MM.1S (cell line): ENCODE data around the gene ECT2L.

Source experiments
- DNase-seq: peaks from one replicate; pipeline ENCODE4 v3.0.0-alpha.2; 2015
- H2AFZ ChIP-seq: fragments of 300-600 bp; sonication (generic); 2 replicates; pipeline ENCODE4 v1.6.0; 2016; ENCODE audit warnings: antibody characterized with exemption, low read length
- H3F3A ChIP-seq: fragments of 300-600 bp; sonication (generic); 2 replicates; pipeline ENCODE4 v1.6.1; 2016; ENCODE audit warnings: mild to moderate bottlenecking, antibody characterized with exemption, low read length, moderate library complexity, mixed read lengths; ENCODE audit not compliant: insufficient read depth
- H3K27ac ChIP-seq: fragments of 300-600 bp; sonication (generic); 2 replicates; pipeline ENCODE4 v1.5.1; 2016; ENCODE audit warnings: mild to moderate bottlenecking, low read length
- H3K27me3 ChIP-seq: fragments of 300-600 bp; sonication (generic); replicated peaks from 2 replicates; pipeline ENCODE4 v1.6.0; 2016; ENCODE audit warnings: low read length; ENCODE audit not compliant: insufficient read depth
- H3K36me3 ChIP-seq: fragments of 300-600 bp; sonication (generic); replicated peaks from 2 replicates; pipeline ENCODE4 v1.6.1; 2016; ENCODE audit warnings: mild to moderate bottlenecking, low read length, mixed read lengths; ENCODE audit not compliant: insufficient read depth
- H3K4me1 ChIP-seq: fragments of 300-600 bp; sonication (generic); 2 replicates; pipeline ENCODE4 v1.6.1; 2016; ENCODE audit warnings: low read length, mixed read lengths
- H3K4me2 ChIP-seq: fragments of 300-600 bp; sonication (generic); 2 replicates; pipeline ENCODE4 v1.6.0; 2016; ENCODE audit warnings: low read depth, low read length
- H3K4me3 ChIP-seq: fragments of 300-600 bp; sonication (generic); 2 replicates; pipeline ENCODE4 v1.5.1; 2016; ENCODE audit warnings: low read length, mixed read lengths
- H3K79me2 ChIP-seq: fragments of 300-600 bp; sonication (generic); 2 replicates; pipeline ENCODE4 v1.6.1; 2016; ENCODE audit warnings: mixed run types, low read length, mixed read lengths
- H3K9ac ChIP-seq: fragments of 300-600 bp; sonication (generic); 2 replicates; pipeline ENCODE4 v1.6.1; 2016; ENCODE audit warnings: low read length, mixed read lengths
- H3K9me2 ChIP-seq: fragments of 300-600 bp; sonication (generic); replicated peaks from 2 replicates; pipeline ENCODE4 v1.6.1; 2016; ENCODE audit warnings: mild to moderate bottlenecking, low read length, mixed read lengths; ENCODE audit not compliant: insufficient read depth
- H3K9me3 ChIP-seq: fragments of 300-600 bp; sonication (generic); replicated peaks from 2 replicates; pipeline ENCODE4 v1.6.1; 2016; ENCODE audit warnings: mild to moderate bottlenecking, low read length, mixed read lengths; ENCODE audit not compliant: insufficient read depth
- H4K20me1 ChIP-seq: fragments of 300-600 bp; sonication (generic); 2 replicates; pipeline ENCODE4 v1.6.1; 2016; ENCODE audit warnings: mild to moderate bottlenecking, low read length, moderate library complexity, mixed read lengths; ENCODE audit not compliant: insufficient read depth
- EZH2 ChIP-seq: fragments of 300-600 bp; sonication (generic); optimal IDR thresholded peaks from 2 replicates; pipeline ENCODE3; 2017; ENCODE audit warnings: low read depth, mild to moderate bottlenecking, antibody characterized with exemption, low read length, mixed read lengths
- EZH2phosphoT487 ChIP-seq: fragments of 300-600 bp; sonication (generic); IDR thresholded peaks from 2 replicates; pipeline ENCODE4 v1.6.1; 2018; ENCODE audit warnings: antibody characterized with exemption, low read length
- TF ChIP-seq, protein P1 (sequence below): fragments of 300-600 bp; sonication (generic); IDR thresholded peaks from 2 replicates; pipeline ENCODE4 v1.5.1; 2016; ENCODE audit warnings: antibody characterized with exemption, low read length, mixed read lengths

Gene ECT2L

GRCh38 chr6:138818496-138819194, 22.8 kb downstream of the ECT2L start:
- H3K27ac ChIP-seq, result no peak overlapping the region
- no peaks in the 10 kb centered on the region for H3K36me3 ChIP-seq
- no peak for DNase-seq
- H3K4me1 ChIP-seq, result 0 out of 2 replicates have a peak, but pooled peaks cover 9% of the 10 kb centered on the region
- no peaks in the 10 kb centered on the region for H3K9me3 ChIP-seq
- H3K27me3 ChIP-seq, result no peaks in the 10 kb centered on the region
- peak overlapping the region; percentile 25; the same call in 1 of the 2 replicates for H3K4me2 ChIP-seq
- H4K20me1 ChIP-seq, result no peaks in the 10 kb centered on the region
- no peaks in the 10 kb centered on the region for H3K79me2 ChIP-seq
- H3K4me3 ChIP-seq, result no peak overlapping the region
- TF ChIP-seq, protein P1, sequence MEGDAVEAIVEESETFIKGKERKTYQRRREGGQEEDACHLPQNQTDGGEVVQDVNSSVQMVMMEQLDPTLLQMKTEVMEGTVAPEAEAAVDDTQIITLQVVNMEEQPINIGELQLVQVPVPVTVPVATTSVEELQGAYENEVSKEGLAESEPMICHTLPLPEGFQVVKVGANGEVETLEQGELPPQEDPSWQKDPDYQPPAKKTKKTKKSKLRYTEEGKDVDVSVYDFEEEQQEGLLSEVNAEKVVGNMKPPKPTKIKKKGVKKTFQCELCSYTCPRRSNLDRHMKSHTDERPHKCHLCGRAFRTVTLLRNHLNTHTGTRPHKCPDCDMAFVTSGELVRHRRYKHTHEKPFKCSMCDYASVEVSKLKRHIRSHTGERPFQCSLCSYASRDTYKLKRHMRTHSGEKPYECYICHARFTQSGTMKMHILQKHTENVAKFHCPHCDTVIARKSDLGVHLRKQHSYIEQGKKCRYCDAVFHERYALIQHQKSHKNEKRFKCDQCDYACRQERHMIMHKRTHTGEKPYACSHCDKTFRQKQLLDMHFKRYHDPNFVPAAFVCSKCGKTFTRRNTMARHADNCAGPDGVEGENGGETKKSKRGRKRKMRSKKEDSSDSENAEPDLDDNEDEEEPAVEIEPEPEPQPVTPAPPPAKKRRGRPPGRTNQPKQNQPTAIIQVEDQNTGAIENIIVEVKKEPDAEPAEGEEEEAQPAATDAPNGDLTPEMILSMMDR, result no peak
- TF ChIP-seq EZH2 (no peak), EZH2phosphoT487 (no peak)
- H3K9ac ChIP-seq, result no peak overlapping the region
- no peaks in the 10 kb centered on the region for H3F3A ChIP-seq
- no peak overlapping the region for H2AFZ ChIP-seq
- no peaks in the 10 kb centered on the region for H3K9me2 ChIP-seq

DNA sequence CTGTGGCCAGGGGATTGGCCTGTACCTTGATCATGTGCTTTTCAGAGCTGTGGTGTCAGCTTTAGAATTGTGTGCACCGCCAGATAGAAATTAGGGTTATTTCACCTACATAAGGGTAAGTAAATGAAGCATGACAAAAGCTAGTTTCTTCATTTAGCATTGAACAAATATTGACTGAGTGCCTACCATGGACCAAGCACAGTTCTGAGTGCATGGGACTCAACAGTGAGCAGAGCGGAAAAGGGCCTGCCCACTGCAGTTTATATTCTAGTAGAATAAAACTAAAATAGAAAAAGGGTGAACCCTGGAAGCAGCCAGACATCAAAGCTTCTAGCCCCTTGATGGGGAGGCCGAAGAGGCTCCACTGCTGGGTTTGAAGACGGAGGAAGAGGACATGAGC, 25.6 kb downstream of the ECT2L start:
- Histone ChIP-seq H3K4me1 (0 out of 2 replicates have a peak, but pooled peaks cover 9% of the 10 kb centered on the region), H3K27me3 (no peaks in the 10 kb centered on the region), H3K79me2 (no peaks in the 10 kb centered on the region), H3K4me3 (no peak overlapping the region), H3K27ac (no peak overlapping the region), H3K9ac (no peak overlapping the region), H3F3A (no peaks in the 10 kb centered on the region), H4K20me1 (no peaks in the 10 kb centered on the region), H3K9me3 (no peaks in the 10 kb centered on the region), H3K4me2 (0 out of 2 replicates have a peak overlapping the region, but pooled peaks have one; percentile 3), H2AFZ (no peak overlapping the region), H3K9me2 (no peaks in the 10 kb centered on the region), H3K36me3 (no peaks in the 10 kb centered on the region)
- TF ChIP-seq EZH2, result no peak
- TF ChIP-seq EZH2phosphoT487, result no peak
- TF ChIP-seq, protein P1, result no peak
- DNase-seq, result no peak

- no peaks in the 10 kb centered on the region for H3K9me2 ChIP-seq
- no peaks in the 10 kb centered on the region for H3K79me2 ChIP-seq
- no peaks in the 10 kb centered on the region for H3K9me3 ChIP-seq
- no peaks in the 10 kb centered on the region for H4K20me1 ChIP-seq
- H3K4me1 ChIP-seq, result 0 out of 2 replicates have a peak, but pooled peaks cover 9% of the 10 kb centered on the region
- no peak overlapping the region for H3K4me3 ChIP-seq
- no peak overlapping the region for H3K4me2 ChIP-seq
- H3K27me3 ChIP-seq, result no peaks in the 10 kb centered on the region
- no peak for DNase-seq
- no peaks in the 10 kb centered on the region for H3F3A ChIP-seq
- H3K27ac ChIP-seq, result no peak overlapping the region
- no peaks in the 10 kb centered on the region for H3K36me3 ChIP-seq
- H2AFZ ChIP-seq, result no peak overlapping the region
- H3K9ac ChIP-seq, result no peak overlapping the region
- TF ChIP-seq EZH2 (no peak), EZH2phosphoT487 (no peak)
- TF ChIP-seq, protein P1, result no peak
Measured at GRCh38 chr6:138824482-138825144, 28.7 kb downstream of the ECT2L start.
